AG09319 (cell line): ENCODE data around the gene TYW1.
"Not testable (repeated sequence)": the region's sequence is repeated elsewhere in the genome, so short reads cannot be mapped to it uniquely, and the experiment has no call there.

Experiments used
- DNase-seq: peaks from one replicate; pipeline ENCODE4 v3.0.0-alpha.2; 2010; ENCODE audit warnings: low read depth; ENCODE audit errors: extremely low read depth
- TF ChIP-seq, protein P1 (sequence below): IDR thresholded peaks from 2 replicates; pipeline ENCODE4 v1.5.1; 2011; ENCODE audit warnings: low read depth, mild to moderate bottlenecking, inconsistent platforms, low read length, moderate library complexity

Gene TYW1

DNA sequence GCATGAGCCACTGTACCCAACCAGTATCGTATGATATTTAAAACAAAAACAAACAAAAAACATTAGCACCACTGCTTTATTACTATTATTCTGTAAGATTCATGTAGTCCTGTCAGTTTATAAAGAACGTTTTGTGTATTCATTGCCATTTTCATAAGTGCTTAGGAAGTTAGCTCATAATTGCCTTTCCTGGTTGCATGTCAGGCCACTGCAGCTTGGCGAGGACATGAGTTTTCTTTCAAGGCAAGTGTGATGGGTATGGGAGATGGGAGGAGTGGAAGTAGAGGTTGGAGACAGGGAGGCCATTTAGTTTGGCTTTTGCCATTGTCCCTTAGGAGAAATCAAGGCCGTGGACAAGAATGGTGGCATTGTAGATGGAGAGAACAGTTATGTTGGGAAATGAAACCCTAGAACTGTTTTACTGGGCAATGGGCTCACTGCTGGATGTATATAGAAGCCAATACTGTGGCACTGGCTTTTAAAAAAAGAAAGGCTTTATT lies 48.9 kb downstream of the TYW1 start:
- TF ChIP-seq, protein P1, sequence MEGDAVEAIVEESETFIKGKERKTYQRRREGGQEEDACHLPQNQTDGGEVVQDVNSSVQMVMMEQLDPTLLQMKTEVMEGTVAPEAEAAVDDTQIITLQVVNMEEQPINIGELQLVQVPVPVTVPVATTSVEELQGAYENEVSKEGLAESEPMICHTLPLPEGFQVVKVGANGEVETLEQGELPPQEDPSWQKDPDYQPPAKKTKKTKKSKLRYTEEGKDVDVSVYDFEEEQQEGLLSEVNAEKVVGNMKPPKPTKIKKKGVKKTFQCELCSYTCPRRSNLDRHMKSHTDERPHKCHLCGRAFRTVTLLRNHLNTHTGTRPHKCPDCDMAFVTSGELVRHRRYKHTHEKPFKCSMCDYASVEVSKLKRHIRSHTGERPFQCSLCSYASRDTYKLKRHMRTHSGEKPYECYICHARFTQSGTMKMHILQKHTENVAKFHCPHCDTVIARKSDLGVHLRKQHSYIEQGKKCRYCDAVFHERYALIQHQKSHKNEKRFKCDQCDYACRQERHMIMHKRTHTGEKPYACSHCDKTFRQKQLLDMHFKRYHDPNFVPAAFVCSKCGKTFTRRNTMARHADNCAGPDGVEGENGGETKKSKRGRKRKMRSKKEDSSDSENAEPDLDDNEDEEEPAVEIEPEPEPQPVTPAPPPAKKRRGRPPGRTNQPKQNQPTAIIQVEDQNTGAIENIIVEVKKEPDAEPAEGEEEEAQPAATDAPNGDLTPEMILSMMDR, result no peak
- no peak for DNase-seq

DNA sequence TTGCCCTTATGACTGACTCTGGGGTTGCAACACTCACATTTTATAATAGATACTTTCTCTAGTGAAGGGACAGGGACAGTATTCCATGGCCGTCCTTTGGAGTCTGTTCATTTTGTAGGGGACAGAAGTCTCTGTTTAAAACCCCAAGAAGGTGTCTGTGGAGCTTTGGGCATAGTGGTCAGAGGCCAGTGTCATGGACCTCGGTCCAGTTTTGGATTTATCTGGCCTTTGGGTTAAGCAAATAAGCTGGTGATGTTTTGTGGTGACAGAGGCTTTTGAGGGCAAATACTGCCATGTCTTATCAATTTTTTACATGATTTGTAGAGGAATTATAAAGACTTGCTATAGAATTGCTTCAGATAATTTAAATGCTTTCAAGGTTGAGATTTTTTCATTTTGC lies 50.2 kb downstream of the TYW1 start:
- DNase-seq, result not testable (repeated sequence)

DNA sequence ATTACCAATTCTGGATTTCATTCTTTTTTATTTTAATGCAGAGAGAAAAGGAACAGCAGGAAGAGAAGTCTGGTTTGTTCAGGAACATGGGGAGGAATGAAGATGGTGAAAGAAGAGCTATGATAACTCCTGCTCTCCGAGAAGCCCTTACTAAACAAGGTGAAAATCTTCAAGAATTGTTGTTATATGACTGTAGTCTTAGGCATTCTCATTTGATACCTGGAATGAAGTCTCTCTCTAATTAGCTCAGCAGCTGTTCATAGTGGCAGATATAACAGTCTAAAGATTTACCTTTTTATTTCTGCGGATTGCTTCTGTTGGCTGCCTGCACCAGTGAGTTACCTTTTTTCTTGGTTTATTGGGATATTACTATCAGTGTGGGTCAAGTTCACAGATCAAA lies 53.3 kb downstream of the TYW1 start:
- not testable (repeated sequence) for DNase-seq

DNA sequence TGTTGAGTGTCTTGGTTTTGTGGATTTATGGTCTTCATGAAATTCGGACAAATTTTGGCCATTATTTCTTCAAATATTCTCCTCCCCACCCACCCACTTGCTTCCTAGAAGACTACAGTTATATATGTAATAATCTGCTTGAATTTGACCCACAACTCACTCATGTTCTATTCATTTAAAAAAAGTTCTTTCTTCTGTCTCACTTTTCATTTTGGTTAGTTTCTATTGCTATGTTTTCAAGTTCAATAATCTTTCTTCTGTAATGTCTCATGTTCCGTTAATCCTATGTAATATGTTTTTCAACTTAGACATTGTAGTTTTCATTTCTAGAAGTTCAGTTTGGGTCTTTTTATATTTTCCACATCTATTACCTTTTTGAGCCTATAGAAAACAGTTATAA lies 55.5 kb downstream of the TYW1 start:
- not testable (repeated sequence) for DNase-seq

DNA sequence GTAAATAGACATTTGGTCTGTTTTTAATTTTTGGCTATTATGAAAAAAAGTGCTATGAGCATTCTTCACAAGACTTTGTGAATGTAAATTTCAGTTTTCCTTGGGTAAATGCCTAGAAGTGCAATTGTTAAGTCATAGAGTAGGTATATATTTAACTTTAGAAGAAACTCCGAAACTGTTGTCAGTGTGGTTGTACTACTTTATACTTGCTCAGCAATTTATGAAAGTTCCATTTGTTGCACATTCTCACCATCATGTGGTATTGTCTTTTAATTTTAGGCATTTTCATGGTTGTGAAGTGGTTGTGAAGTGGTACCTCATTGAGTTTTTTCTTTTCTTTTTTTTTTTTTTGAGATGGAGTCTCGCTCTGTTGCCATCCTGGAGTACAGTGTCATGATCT lies 60.0 kb downstream of the TYW1 start:
- DNase-seq, result no peak
- TF ChIP-seq, protein P1, result no peak

DNA sequence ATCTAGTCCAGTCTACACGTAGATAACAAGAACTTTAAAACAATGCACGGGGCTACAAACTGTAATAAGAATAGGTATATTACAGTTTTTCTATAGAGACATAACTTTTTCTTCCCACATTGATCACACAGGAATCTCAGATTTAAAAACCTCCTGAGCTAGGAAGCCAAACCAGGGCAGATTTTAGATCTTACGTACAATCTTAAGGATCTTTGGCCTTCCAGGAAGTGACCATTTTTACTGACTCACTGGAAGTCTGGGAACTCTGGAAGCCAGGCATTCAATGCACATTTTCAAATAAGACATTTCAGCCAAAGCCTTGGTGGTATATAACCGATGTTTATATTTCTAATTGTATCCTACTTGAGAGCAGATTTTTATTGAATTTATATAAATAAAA lies 64.7 kb downstream of the TYW1 start:
- DNase-seq, result not testable (repeated sequence)

- not testable (repeated sequence) for DNase-seq
Observed at GRCh38 chr7:67062802-67063201, 66.2 kb downstream of the TYW1 start.

DNA sequence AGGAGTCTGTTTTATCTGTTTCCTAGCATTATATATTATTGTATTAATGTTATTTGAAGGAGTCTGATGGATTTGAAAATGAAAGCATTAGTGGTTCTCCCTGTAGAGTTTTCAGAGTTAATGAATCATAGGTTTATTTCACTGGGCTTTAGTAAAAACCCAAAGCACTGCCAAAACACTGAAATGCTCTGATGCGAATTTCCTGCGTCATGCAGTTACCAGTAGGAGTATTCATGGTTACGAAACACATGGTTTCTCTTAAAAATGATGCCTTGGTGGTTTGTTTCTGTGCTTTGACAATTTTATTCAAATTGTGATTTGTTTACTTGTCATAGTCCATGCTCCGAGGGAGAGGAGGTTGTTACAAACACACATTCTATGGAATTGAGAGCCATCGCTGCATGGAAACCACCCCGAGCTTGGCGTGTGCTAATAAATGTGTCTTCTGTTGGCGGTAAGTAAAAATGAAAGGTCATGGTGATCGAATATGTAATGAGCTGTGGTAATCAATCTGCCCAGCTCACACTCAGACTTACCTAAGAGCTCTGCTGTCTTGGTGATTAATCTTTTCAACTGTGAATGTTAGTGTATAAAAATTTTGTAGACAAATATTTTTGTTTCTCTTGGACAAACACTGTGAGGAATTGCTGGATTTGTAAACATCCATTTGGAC lies 70.5 kb downstream of the TYW1 start:
- peak; percentile 76 for DNase-seq

DNA sequence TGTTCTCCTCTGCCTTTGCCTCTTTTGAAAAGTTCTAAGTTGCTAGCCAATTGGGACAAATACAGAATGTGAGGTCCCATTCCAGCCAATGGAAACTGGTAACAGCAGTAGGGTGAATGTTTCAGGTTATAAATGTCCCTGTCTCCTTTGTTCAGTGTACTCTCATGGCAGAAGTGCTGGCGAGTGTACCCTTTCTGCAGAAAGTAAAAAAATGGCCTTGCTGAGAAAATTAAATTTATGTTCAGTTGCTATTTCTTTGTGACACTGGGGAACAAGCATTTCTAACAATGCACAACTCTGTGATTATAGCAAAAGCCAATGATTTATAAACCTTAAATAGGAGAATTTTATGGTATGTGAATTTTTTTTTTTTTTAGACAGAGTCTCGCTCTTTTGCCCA lies 79.5 kb downstream of the TYW1 start:
- not testable (repeated sequence) for DNase-seq

DNA sequence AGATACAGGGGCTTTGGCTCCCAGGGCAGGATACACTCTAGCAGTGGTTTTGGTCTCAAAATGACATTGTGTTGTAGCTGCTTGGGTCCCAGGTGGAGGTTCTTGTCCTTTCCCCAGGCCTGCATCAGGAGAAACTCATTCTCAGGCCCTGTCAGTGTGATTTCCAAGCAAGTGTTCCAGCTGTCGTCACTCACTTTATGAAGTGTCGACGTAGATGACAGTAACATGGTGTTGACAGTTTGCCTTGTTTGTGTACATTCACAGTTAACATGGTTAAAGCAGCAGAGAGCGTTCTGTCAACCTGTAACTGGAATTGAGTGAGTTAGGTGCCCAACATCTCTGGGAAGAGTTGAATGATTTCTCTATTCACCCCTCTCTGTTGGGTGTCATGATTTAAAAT lies 86.2 kb downstream of the TYW1 start:
- DNase-seq, result not testable (repeated sequence)

DNA sequence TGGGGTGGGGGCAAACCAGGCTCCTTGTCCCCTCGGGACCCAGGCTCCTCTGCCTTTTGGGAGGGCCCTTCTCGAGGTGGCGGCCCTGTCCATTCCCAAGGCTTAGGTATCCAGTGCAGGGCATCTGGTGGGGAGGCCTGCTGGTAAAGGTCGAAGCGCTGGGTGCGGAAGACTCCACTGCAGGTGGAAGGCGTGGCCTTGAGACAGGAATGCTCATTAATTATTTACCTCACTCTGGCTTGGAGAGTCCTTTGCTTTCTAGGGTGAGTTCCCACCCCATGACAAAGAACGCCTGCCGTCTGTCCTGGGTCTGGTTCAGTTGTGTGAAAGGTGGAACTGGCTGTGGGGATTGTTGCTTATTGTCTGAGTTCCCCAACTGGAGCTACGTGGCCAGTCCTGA lies 92.6 kb downstream of the TYW1 start:
- not testable (repeated sequence) for DNase-seq

DNA sequence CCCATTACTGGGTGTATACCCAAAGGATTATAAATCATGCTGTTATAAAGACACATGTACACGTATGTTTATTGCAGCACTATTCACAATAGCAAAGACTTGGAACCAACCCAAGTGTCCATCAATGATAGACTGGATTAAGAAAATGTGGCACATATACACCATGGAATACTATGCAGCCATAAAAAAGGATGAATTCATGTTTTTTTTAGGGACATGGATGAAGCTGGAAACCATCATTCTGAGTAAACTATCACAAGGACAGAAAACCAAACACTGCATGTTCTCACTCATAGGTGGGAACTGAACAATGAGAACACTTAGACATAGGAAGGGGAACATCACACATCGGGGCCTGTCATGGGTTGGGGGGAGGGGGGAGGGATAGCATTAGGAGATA lies 94.4 kb downstream of the TYW1 start:
- DNase-seq, result not testable (repeated sequence)

GRCh38 chr7:67098031-67098430 lies 101.4 kb downstream of the TYW1 start:
- not testable (repeated sequence) for DNase-seq

DNA sequence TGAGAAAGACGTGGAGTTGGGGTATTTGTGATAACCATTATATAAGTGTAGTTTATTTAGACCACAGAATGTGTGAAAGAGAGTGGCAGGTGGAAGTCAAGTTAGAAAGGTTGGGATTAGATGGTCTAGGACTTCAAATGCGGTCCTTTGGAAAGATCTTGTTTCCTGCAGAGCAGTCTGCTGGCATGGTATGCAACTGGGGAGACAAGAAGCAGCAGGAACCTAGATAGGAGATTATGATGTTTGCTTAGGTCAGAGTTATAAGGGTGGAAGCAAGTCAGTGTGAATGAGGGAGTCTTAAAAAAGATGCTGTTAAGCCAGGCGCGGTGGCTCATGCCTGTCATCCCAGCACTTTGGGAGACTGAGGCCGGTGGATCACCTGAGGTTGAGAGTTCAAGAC lies 102.8 kb downstream of the TYW1 start:
- DNase-seq, result not testable (repeated sequence)

DNA sequence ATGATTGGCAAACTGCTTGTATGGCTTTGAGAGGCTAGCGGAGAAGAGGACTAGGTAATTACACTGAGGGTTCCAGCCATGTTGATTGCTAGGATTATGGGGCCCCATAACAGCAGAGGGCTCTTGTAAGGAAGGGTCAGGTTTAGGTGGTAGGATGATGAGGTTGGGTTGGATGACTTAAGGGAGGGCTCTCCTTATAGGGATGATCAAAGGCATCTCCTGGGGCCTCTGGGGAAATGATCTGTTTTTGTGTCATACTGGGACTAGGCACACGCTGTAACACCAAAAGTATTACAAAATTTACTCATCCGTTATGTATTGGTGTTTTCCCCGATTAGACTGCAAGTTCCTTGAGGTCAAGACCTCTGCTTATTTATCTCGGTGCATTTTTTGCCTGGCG lies 103.4 kb downstream of the TYW1 start:
- DNase-seq, result not testable (repeated sequence)
